HepG2 (cell line): ENCODE measurements around the gene ZNF23. TPM values are rescaled to one million over a fixed set of nuclear protein-coding genes. Genes with fewer than 3 reads are reported as not detected.

Source experiments
- ARHGAP35 ChIP-seq: sonication (generic); formaldehyde crosslinking; IDR thresholded peaks from 2 replicates; pipeline ENCODE4 v1.9.0; 2022; ENCODE audit warnings: mild to moderate bottlenecking, inconsistent platforms, moderate library complexity, missing genetic modification reagents, borderline replicate concordance
- ATF7 ChIP-seq, 2 experiments: fragments of 450-650 bp in 1 of 2; sonication (generic) in 1 of 2; formaldehyde crosslinking in 1 of 2; IDR thresholded peaks; 2 replicates each; pipeline versions ENCODE4 v1.4.0 to v1.6.1; 2016 to 2020; ENCODE audit warnings: antibody characterized with exemption in 1 of 2, mild to moderate bottlenecking in 1 of 2, missing genetic modification reagents in 1 of 2
- ETV5 ChIP-seq: IDR thresholded peaks from 2 replicates; pipeline ENCODE4 v1.6.1; 2018; ENCODE audit warnings: missing biosample characterization, missing genetic modification reagents, inconsistent platforms, borderline replicate concordance
- HHEX ChIP-seq: IDR thresholded peaks from 2 replicates; pipeline ENCODE4 v1.6.1; 2016; ENCODE audit warnings: control low read depth
- KMT2B ChIP-seq: IDR thresholded peaks from 2 replicates; pipeline ENCODE4 v1.6.1; 2016; ENCODE audit warnings: missing genetic modification reagents, missing compliant biosample characterization
- NR2C2 ChIP-seq: sonication (generic); formaldehyde crosslinking; IDR thresholded peaks from 2 replicates; pipeline ENCODE4 v1.4.0; 2020; ENCODE audit warnings: missing genetic modification reagents, mild to moderate bottlenecking, moderate library complexity, borderline replicate concordance
- RAD21 ChIP-seq: fragments of 450-650 bp; formaldehyde crosslinking; IDR thresholded peaks from 2 replicates; pipeline ENCODE4 v1.5.0; 2020; ENCODE audit warnings: mild to moderate bottlenecking
- RBFOX2 ChIP-seq: fragments of 200-400 bp; formaldehyde crosslinking; IDR thresholded peaks from 2 replicates; pipeline ENCODE4 v1.6.1; 2017; ENCODE audit warnings: low read depth, mild to moderate bottlenecking, low read length
- RELA ChIP-seq: sonication (generic); formaldehyde crosslinking; IDR thresholded peaks from 2 replicates; pipeline ENCODE4 v1.4.0; 2020; ENCODE audit warnings: missing genetic modification reagents
- SIX4 ChIP-seq: sonication (generic); formaldehyde crosslinking; IDR thresholded peaks from 2 replicates; pipeline ENCODE4 v1.4.0; 2020; ENCODE audit warnings: missing genetic modification reagents
- TCF12 ChIP-seq, 2 experiments: fragments of 450-650 bp in 1 of 2; sonication (generic) in 1 of 2; formaldehyde crosslinking in 1 of 2; IDR thresholded peaks; 2 replicates each; pipeline versions ENCODE4 v1.6.1 to v1.8.0; 2017 to 2022; ENCODE audit warnings: antibody characterized with exemption in 1 of 2, mild to moderate bottlenecking in 1 of 2, missing genetic modification reagents in 1 of 2, moderate library complexity in 1 of 2
- TEAD3 ChIP-seq: optimal IDR thresholded peaks from 2 replicates; pipeline ENCODE3; 2016; ENCODE audit warnings: borderline replicate concordance
- TSC22D2 ChIP-seq: sonication (generic); formaldehyde crosslinking; IDR thresholded peaks from 2 replicates; pipeline ENCODE4 v1.5.1; 2020; ENCODE audit warnings: missing genetic modification reagents, mild to moderate bottlenecking, borderline replicate concordance
- ZNF234 ChIP-seq: sonication (generic); formaldehyde crosslinking; conservative IDR thresholded peaks from 2 replicates; pipeline ENCODE4 v1.5.1; 2020; ENCODE audit warnings: mild to moderate bottlenecking, missing genetic modification reagents
- ZNF460 ChIP-seq: sonication (generic); formaldehyde crosslinking; IDR thresholded peaks from 2 replicates; pipeline ENCODE4 v1.5.1; 2020; ENCODE audit warnings: missing genetic modification reagents, mild to moderate bottlenecking, borderline replicate concordance
- ZNF670 ChIP-seq: sonication (generic); formaldehyde crosslinking; IDR thresholded peaks from 2 replicates; pipeline ENCODE4 v1.8.0; 2022; ENCODE audit warnings: mild to moderate bottlenecking, missing genetic modification reagents, borderline replicate concordance
- ZNF674 ChIP-seq: sonication (generic); formaldehyde crosslinking; IDR thresholded peaks from 2 replicates; pipeline ENCODE4 v1.5.0; 2020; ENCODE audit warnings: low read depth, mild to moderate bottlenecking, missing genetic modification reagents
- ZNF709 ChIP-seq: sonication (generic); formaldehyde crosslinking; IDR thresholded peaks from 2 replicates; pipeline ENCODE4 v1.5.0; 2020; ENCODE audit warnings: mild to moderate bottlenecking, missing genetic modification reagents
- polyA plus RNA-seq, 8 experiments: library from polyadenylated mRNA; depleted of rRNA in 3 of 8; stranded (reverse) in 7 of 8; unstranded in 1 of 8; fragments of >200 nt; fragmentation: Illumina TruSeq in 4 of 8; extraction: Trizol in 4 of 8; gene quantifications; 2 replicates each; pipeline versions ENCODE4 v1.2.1 to v1.2.3, GENCODE V29; 2011 to 2016; ENCODE audit warnings: low read depth in 4 of 8, missing spikeins in 1 of 8, mixed read lengths in 1 of 8; ENCODE audit not compliant: insufficient read depth in 1 of 8
- total RNA-seq, 5 experiments: library from RNA; depleted of rRNA; stranded (reverse); fragments of >200 nt; fragmentation: Illumina TruSeq; extraction: Trizol; gene quantifications; 2 replicates each; pipeline ENCODE4 v1.2.3, GENCODE V29; 2016; ENCODE audit warnings: low read depth in 1 of 5
- TF ChIP-seq, protein P1 (sequence below): fragments of 450-650 bp; IDR thresholded peaks from 2 replicates; pipeline ENCODE4 v1.6.1; 2016
- TF ChIP-seq, protein P2 (sequence below), 2 experiments: fragments of 450-650 bp in 1 of 2; sonication (generic) in 1 of 2; formaldehyde crosslinking; IDR thresholded peaks; 2 replicates each; pipeline versions ENCODE4 v1.5.0 to v1.8.0; 2020 to 2022; ENCODE audit warnings: mild to moderate bottlenecking in 1 of 2, missing genetic modification reagents in 1 of 2
- TF ChIP-seq, protein P3 (sequence below), 2 experiments: sonication (generic) in 1 of 2; formaldehyde crosslinking in 1 of 2; IDR thresholded peaks; 2 replicates each; pipeline versions ENCODE4 v1.6.1 to v1.9.0; 2014 to 2022; ENCODE audit warnings: antibody characterized with exemption in 1 of 2, borderline replicate concordance in 1 of 2, inconsistent platforms in 1 of 2, low read depth in 1 of 2, missing genetic modification reagents in 1 of 2

ZNF23 gene
- total and polyA plus RNA-seq, 2 of the 13 experiments (the other 11 are each of a cell fraction or from before 2014, with no cell fraction given): 8.6 to 12.2 TPM

DNA sequence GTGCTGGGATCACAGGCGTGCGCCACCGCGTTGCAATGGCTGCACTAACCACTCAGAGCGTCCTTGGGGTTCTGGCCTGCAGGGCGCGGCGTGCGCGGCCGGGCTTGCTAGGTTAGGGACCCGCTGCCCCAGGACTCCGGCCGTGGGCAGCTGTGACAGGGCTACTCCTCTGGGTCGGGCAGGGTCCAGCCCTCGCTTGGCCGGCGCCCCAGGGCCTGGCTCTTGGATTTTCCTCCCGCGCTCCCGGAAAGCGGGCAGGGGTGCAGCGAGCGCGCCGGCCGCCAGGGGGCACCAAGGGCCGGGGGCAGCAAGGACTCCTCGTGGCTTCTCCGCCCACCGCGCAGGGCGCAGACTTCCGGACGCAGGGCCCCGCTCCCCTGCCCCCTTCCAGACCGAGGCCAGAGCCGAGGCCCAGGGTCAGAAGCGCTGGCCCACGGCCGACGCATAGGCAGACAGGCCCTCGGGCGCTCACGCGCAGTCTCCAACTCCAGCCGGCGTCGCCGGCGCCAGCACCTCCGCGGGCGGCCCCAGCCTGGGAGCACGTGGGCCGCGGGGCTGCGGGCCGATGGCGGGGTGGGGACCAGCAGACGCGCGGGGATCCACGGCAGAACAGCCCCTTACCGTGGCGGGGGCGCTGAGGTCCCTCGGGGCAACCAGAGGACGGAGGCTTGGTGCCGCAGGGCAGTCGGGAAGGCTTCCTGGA lies 20.5 kb downstream of the ZNF23 start (continued):
- TF ChIP-seq ZNF670 (CRISPR knock-in tag) (no peak), NR2C2 (CRISPR knock-in tag) (no peak), ZNF234 (no peak), KMT2B (CRISPR knock-in tag) (no peak), ZNF460 (CRISPR knock-in tag) (peak; percentile 60; the same call in 1 of the 2 replicates), ETV5 (CRISPR knock-in tag) (peak; percentile 51; the same call in 1 of the 2 replicates), SIX4 (CRISPR knock-in tag) (no peak), RELA (CRISPR knock-in tag) (no peak), ATF7 (IDR thresholded peaks at IDR 0.05) (no peak), ATF7 (CRISPR knock-in tag; IDR thresholded peaks at IDR 0.05) (peak; percentile 52; the same call in 1 of the 2 replicates), ZNF709 (CRISPR knock-in tag) (no peak), TEAD3 (CRISPR knock-in tag) (peak; percentile 35), ARHGAP35 (no peak), TSC22D2 (CRISPR knock-in tag) (no peak), ZNF674 (CRISPR knock-in tag) (no peak), TCF12 (IDR thresholded peaks at IDR 0.05) (no peak), TCF12 (CRISPR knock-in tag; IDR thresholded peaks at IDR 0.05) (no peak), RBFOX2 (0 out of 2 replicates have a peak, but pooled peaks have one; percentile 22), RAD21 (CRISPR knock-in tag) (peak; percentile 85), HHEX (no peak)
- TF ChIP-seq, protein P1, sequence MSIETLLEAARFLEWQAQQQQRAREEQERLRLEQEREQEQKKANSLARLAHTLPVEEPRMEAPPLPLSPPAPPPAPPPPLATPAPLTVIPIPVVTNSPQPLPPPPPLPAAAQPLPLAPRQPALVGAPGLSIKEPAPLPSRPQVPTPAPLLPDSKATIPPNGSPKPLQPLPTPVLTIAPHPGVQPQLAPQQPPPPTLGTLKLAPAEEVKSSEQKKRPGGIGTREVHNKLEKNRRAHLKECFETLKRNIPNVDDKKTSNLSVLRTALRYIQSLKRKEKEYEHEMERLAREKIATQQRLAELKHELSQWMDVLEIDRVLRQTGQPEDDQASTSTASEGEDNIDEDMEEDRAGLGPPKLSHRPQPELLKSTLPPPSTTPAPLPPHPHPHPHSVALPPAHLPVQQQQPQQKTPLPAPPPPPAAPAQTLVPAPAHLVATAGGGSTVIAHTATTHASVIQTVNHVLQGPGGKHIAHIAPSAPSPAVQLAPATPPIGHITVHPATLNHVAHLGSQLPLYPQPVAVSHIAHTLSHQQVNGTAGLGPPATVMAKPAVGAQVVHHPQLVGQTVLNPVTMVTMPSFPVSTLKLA: no peak
- TF ChIP-seq, protein P2, sequence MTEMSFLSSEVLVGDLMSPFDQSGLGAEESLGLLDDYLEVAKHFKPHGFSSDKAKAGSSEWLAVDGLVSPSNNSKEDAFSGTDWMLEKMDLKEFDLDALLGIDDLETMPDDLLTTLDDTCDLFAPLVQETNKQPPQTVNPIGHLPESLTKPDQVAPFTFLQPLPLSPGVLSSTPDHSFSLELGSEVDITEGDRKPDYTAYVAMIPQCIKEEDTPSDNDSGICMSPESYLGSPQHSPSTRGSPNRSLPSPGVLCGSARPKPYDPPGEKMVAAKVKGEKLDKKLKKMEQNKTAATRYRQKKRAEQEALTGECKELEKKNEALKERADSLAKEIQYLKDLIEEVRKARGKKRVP (CRISPR knock-in tag; IDR thresholded peaks at IDR 0.05): no peak
- TF ChIP-seq, protein P3, sequence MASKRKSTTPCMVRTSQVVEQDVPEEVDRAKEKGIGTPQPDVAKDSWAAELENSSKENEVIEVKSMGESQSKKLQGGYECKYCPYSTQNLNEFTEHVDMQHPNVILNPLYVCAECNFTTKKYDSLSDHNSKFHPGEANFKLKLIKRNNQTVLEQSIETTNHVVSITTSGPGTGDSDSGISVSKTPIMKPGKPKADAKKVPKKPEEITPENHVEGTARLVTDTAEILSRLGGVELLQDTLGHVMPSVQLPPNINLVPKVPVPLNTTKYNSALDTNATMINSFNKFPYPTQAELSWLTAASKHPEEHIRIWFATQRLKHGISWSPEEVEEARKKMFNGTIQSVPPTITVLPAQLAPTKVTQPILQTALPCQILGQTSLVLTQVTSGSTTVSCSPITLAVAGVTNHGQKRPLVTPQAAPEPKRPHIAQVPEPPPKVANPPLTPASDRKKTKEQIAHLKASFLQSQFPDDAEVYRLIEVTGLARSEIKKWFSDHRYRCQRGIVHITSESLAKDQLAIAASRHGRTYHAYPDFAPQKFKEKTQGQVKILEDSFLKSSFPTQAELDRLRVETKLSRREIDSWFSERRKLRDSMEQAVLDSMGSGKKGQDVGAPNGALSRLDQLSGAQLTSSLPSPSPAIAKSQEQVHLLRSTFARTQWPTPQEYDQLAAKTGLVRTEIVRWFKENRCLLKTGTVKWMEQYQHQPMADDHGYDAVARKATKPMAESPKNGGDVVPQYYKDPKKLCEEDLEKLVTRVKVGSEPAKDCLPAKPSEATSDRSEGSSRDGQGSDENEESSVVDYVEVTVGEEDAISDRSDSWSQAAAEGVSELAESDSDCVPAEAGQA (IDR thresholded peaks at IDR 0.05; ENCODE audit: low read depth): peak; percentile 63; the same call in 1 of the 2 replicates
- TF ChIP-seq, protein P3 (CRISPR knock-in tag; IDR thresholded peaks at IDR 0.05; ENCODE audit: borderline replicate concordance): no peak
